Hematopoietic multipotent progenitor cell treated with erythropoietin and hydrocortisone succinate and interleukin-3 and kit ligand, for 15 days (in vitro differentiated cells): ENCODE measurements around the gene UBAC1.
"Not testable (repeated sequence)": the region's sequence is repeated elsewhere in the genome, so short reads cannot be mapped to it uniquely, and the experiment has no call there.

Experiments used
- DNase-seq: peaks from one replicate; pipeline ENCODE4 v3.0.0-alpha.2; 2015; ENCODE audit warnings: low spot score

UBAC1 gene

DNA sequence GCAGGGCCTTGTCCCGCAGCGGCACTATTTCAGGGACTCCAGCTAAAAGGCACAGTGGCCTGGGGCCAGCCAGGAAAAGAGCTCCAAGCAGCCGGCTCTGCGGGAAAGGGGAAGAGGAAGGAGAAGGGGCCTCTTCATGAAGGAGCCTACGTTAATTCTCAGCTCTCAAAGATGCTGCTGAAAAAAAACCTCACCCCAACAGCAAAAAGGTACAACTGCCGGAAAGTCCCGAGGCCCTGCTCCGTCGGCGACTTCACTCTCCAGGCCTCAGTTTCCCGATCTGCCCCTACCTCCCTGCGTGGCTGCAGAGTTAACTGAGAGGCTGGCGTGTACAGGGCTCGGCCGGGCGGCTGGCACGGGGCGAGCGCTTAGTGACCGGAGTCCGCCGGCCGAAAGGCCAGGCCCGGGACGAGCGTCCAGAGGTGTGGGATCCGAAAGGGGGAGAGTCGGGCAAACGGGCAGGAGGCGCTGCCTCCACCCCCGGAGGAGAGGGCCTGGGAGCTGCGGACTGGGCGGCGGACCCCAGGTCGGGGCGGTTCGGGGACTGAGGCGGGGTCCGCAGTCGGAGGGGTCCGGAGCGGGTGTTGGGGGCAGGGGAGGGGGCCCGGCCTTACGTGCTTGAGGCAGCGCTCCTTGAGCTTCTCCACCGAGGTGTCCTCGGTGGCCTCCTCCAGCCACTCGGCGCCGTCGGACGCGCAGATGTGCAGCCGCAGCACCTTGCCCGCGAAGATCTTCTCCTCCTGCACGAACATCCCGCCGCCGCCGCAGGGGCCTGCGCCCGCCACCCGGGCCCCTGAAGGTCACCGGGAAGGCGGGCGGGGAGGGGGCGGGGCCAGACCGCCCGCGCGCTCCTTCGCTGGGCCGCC lies 529 bp downstream of the UBAC1 start:
- DNase-seq = no peak

DNA sequence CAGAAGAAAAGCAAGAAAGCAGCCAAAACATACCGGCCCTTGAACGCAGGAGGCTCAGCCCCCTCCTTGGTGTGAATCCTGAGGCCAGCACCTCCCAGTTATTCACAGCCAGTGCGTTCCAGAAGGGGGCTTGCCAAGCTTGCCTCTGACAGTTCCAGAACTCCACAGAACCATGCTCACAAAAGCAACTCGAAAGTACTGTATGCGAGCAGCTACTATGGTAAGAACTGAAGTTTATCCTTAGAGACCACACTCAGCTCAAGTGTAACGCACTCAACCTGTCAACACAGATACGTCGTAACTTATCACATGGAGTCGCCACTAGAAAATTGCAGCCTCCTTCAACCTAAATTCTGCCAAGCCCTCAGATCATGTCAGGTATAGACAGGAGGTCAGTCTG lies 1.4 kb downstream of the UBAC1 start:
- DNase-seq = peak; percentile 80

DNA sequence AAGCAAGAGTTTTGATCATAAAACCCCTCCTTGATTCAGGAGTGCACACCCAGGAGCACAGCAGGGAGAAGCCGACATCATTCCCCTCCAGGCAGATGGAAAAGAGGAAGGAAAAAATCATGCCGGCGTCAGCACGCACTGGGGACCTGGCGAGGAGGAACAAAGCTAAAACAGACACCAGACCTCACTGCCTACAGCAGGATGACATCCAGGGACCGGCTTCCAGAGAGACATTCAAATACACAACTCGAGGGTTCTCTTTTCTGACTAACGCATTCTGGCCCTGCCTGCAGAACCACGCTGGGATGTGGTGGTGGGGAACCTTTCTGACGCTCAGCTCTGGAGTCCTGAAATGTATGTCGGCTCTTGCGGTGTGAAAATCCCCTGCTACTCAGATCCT lies 2.7 kb downstream of the UBAC1 start:
- DNase-seq = peak; percentile 44

DNA sequence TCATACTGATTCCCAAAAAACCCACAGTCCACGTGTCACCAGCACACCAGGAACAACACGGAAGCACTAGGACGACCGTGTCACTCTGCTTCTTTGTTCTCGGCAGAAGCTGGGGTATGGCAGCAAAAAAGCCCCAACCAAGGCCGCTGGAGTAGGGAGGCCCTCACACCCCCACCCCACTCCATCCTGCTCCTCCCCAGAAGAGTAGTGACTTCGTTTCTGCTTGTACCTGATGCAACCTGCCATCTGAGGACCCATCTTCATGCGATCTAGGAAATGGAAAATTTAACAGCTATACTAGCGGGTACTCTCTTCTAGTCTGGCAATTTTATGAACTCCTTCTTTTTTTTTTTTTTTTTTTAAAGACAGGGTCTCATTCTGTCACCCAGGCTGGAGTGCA lies 3.7 kb downstream of the UBAC1 start:
- DNase-seq = peak; percentile 25

DNA sequence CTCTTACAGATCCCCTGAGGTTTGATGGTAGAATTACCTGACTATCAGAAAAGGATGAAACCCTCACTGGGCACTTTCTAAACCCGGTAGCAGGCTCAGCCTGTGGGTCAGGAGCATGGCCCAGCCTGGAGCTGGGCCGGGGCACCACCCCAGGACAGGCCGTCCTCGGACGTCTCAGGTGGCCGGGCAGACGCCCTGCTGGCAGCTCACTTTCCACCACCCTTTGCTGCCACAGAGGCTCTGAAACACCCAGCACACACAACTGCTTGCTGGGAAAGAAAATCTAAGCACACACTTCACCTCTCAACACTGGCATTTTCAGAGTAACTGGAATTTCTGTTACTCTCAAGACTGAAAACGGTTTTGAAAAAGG lies 4.4 kb downstream of the UBAC1 start:
- DNase-seq = no peak

DNA sequence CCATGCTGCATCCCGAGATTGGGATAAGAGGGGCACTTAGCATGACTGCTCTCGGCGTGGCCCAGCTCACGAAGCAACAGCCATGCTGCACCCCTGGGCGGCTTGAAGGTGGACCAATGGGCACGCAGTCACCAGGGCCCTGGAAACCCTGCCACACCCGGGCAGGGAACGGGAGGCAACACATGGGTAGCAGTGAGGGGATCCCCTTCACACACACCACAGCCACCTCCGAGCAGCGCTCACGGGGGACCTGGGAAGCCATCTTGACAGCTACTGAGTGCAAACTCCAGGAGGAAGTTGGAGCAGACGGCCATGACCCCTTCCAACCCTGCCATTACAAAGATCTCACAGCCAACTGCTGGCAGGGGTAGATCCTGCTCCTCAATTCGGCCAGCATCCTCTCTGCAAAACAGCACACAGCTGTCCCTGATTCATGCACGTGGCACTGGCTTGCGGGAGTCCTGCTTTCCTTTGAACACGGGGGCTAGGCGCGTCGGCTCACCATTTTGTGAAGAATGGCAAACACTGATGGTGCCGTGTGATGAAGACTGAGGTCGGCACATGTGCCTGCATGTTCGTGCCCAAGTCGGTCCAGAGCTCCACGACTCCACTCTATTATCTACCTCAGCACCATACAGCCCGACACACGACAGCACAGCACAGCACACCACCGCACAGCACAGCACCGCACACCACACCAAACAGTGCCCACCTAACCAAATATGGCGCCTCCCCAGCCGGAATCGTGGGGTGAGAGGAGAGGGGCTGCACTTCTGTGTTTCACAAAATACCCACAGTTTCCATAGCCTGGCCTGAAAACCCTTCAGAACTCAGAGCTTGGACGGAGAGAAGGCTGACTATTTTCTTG lies 5.0 kb downstream of the UBAC1 start:
- peak; percentile 62 for DNase-seq

DNA sequence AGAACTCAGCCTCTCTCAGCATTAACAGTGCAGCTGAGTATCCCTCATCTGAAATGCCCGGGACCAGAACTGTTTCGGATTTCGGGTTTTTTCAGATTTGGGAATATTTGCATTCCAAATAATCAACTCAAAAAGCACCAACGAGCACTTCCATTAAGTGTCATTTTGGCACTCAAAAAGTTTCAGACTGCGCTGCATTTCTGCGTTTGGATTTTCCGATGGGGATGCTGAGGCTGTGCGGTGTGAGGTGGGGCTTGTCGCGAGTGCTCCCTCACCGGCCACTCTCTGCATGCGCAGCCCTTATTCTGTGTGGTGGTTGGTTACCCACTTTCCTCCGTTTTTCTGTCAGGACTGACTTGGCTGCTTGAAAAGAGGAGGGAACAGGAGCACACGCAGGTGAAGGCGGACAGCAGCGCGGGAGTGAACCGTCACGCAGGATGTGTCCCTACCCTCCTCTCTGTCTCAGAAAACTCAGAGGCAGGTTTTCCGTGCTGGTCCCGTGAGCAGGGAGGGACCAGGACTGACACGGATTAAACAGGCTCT lies 8.4 kb downstream of the UBAC1 start:
- peak; percentile 21 for DNase-seq

DNA sequence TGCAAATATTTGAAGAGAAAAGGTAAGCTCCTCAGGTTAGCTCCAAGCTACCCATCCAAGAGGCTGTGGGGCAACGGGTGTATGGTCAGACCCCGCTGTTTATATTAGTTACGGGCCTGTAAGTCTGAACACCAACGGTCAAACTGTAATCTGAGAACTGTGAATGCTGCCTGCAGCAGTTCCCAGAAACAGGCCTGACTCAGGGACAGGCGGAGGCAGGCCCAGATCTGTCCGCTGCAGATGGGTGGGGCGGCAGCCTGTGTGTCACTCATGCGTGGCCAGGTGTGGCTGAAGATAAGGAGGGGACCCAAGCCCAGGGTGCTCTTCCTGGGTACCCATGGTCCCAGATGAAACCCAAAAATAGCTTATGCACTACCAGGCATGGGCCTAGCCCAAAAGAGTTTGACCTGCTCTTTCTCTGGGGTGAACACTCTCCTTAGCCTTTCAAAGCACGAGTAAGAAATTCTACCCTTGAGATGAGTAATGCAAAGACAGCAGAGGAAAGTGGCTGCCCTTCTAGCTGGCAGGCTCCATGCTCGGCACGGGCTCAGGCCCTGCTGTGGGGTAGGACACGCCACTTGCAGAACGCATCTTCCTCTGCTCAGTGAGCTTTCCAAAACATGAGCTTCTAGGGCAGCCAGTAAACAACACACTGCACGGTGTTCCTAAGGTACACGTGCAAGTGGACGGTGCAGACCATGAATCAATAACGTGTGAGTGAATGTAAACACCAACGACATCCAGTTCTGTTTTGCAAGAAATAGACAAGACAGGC lies 9.1 kb downstream of the UBAC1 start:
- DNase-seq = peak; percentile 98

DNA sequence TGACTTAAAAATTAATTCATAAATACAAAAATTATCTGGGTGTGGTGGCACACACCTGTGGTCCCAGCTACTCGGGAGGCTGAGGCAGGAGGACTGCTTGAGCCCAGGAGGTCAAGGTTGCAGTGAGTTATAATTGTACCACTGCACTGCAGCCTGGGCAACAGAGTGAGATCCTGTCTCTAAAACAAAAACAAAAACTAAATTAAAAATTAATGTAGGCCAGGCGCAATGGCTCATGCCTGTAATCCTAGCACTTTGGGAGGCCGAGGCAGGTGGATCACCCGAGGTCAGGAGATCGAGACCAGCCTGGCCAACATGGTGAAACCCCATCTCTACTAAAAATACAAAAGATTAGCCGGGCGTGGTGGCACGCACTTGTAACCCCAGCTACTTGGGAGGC lies 9.9 kb downstream of the UBAC1 start:
- not testable (repeated sequence) for DNase-seq

DNA sequence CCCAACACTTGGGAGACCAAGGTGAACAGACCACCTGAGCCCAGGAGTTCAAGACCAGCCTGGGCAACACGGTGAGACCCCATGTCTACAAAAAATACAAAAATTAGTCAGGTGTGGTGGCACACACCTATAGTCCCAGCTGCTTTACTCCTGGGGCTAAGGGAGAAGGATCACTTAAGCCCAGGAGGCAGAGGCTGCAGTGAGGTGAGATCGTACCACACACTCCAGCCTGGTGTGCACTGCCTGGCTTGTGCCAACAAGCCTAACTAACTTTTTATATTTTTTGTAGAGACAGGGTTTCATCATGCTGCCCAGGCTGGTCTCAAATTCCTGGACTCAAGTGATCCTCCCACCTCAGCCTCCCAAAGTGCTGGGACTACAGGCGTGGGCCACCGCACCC lies 10.3 kb downstream of the UBAC1 start:
- peak; percentile 46 for DNase-seq

DNA sequence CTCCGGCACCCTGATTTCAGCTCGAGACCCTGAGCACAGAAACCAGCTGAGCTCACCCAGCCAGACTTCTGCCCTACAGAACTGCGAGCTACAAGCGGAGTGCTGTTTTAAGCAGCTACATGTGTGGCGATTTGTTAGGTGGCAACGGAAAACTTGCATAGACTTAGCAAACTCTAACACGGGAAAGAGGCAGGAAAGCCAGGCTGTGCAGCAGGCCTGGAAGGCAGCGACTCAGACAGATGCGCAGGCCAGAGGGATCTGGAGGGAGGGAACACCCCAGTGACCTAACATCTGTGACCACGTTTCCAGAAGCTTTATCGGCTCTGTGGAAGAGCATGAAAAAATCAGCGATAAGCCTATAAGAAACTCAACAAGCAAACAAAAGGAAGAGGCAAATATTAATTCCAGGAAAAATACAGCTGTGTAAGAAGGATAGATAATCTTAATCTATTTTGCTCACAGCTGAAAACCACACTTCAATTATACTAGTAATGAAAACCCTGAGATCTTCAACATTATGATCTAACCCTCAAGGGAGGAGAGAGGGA lies 11.0 kb downstream of the UBAC1 start:
- DNase-seq = peak; percentile 88

DNA sequence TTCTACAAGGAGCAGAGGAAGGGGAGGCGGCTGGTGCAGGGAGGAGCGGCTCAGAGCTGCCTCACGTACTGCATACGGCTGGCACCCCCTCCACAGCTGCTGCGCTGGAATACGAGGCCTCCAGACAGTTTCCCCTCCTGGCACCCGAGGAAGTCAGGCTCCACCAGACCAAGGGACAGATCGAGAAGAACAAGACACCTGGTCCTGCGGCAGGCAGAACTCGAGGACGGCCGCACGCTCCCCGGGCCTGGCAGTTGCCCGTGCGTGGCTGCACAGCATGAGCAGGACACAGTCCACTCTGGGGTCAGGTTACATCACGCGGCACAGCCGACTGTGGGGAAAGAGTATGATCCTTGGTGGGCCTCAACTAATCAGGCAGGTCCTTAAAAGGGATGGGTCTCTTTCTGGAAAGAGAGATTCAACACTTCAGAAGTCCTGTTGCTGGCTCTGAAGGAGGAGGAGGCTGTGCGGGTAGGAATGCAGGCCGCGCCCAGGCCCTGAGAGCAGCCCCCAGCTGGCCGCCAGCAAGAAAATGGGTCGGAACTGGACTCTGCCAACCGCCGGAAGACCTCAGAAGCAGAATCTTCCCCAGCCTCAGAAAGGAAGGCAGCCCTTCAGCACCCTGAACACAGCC lies 11.6 kb downstream of the UBAC1 start:
- DNase-seq = no peak

DNA sequence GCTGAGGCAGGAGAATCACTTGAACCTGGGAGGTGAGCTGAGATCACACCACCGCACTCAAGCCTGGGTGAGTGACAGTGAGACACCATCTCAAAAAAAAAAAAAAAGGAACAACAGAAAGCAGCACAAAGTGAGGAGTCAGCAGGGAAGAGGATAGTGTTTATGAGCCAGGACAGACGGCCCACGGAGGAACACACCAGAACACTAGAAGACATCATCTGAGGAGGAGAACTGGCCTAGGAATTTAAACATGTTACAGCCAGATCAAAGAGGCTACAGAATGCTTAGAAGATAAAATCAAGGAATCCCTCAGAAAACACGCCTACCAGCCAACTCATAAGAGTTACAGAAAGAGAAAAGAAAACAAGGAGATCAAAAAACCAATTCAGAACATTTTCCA lies 12.2 kb downstream of the UBAC1 start:
- no peak for DNase-seq

DNA sequence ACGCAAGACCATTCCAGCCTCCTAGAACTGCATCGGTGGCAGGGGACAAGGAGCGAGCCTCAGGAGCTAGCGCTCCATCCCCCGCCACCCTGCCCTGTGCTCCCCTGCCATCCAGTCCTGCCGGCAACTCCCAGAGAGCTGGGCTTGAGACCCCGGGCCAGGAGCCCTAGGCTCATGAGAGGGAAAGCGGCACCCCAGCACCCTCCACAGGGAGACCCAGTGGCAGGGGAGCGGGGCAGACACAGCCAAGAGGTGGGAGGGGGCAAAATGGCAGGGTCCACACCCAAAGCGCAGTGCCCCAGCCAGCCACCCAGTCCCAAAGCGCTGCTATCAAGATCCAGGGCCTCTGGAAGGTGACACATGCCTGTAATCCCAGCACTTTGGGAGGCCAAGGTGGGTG lies 12.7 kb downstream of the UBAC1 start:
- DNase-seq = no peak

DNA sequence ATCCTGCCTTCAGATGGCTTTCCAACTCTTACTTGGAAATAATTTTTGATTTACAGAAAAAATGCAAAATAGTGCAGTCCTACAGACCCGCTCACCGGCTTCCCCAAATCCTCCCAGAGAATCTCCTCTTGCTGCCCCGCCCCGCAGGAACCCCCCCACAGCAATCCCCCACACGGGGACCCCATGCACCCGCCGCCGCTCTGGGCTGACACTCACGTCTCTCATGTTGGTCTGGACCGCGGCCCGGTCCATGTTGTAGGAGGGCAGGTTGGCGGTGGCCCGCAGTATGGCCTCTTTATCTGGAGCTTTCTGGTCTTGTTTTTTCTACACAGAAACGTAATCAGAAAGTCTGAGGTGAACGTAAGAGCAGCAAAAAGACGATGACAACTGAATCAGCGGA lies 13.6 kb downstream of the UBAC1 start:
- DNase-seq = no peak

DNA sequence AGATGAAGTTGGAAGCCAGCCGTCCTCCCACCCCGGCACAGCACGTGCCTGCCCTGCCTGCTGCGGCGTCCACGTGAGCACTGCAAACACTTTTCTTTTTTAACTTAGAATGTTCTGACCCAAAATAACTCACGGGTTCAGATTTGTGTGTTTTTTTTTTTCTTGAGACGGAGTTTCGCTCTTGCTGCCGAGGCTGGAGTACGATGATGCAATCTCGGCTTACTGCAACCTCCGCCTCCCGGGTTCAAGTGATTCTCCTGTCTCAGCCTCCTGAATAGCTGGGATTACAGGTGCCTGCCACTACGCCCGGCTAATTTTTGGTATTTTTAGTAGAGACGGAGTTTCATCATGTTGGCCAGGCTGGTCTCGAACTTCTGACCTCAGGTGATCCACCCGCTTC lies 14.1 kb downstream of the UBAC1 start:
- not testable (repeated sequence) for DNase-seq

DNA sequence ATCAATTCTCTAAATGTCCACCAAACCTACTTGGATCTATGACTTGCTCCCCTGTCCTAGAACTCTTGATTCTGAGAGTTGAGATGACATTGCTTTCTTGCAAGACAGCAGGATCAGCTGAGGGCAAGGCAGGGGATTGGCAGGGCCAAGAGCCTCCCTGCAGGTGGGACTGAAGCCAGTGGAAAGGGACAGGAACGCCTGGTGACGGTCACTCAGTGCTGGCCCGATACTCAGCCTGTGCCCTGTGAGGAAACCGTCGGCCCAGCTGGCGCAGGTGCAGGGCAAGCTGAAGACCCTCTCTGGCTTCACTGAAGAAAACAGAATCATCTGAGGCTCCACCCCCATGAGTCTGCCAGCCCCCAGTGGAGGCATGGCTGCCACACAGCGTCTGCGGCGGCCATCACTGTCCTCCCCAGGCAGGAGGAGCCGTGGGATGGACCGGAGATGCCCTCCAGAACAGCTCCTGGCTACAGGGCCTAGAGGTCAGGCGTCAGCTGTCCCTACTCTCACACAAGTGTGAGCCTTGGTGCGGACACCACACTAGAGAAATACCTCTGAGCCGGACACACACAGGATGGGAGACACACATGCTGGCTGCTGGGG lies 14.7 kb downstream of the UBAC1 start:
- no peak for DNase-seq

DNA sequence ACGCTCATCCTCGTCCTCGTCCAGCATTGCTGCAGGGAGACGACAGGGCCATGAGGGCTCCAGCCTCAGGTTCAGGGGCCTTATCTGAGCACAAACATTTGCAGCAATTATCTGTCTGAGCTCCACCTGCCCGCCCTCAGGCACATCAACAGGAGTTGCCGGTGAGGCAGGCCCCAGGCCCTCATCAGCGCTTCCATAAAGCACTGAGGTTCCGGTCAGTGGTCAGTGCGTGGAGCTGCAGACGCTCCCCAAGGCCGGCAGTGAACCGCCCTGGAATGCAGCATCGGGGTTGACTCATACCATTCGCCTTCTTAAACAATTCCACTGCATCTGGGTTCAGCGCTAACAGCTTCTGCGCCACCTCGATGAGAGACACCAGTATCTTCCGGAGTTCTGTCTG lies 15.2 kb downstream of the UBAC1 start:
- no peak for DNase-seq

DNA sequence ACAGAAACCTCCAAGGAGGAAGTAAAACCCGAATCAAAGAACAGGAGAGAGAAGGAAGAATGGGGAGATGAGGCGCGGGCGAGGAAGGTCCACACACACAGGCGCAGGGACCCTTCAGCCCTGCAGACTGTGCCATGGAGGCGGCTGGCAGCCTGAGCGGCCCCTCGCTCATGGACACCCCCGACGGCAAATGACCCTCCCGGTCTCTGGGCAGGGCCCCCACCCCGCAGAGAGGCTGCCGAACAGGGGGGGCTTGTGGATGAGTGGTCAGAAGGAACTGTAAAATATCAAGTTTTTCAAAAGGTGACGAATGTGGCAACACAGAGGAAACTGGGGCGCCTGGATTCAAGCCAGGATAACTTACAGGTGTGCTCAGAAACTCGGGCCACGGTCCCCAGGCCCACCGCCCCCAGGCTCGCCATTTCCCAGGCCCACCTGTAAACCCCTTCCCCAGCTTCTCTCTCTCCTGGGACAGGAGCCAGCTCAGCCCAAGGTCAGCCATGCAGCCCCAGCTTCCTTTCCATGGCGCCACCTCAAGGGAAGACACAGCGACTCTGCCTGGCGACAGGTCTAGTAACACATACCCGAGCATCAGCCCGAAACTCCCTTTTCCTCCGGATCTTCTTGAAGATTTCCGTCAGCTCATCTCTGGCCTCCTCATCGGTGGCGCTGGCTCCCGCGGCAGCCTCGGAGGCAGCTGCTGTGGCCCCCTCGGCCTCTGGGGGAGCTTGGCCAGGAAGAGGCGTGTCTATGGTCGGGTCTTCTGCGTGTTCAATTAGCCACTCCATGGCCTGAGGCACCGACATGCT lies 16.5 kb downstream of the UBAC1 start:
- DNase-seq = no peak

DNA sequence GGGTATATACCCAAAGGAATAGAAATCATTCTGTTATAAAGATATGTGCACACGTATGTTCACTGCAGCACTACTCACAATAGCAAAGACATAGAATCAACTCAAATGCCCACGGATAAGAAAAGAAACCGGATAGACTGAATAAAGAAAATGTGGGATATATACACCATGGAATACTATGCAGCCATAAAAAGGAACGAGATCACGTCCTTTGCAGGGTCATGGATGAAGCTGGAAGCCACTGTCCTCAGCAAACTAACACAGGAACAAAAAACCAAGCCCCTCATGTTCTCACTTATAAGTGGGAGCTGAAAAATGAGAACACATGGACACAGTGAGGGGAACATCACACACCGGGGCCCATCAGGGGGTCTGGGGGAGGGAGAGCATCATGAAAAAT lies 17.6 kb downstream of the UBAC1 start:
- DNase-seq = not testable (repeated sequence)
